GM12878 (cell line): Measurements from ENCODE around the gene LARGE1. TPM values are rescaled to one million over a fixed set of nuclear protein-coding genes. Genes with fewer than 3 reads are reported as not detected.
A peak's percentile ranks its signal among the peaks of the same experiment; 100 is the strongest.

Experiments
- ATAC-seq: fragments of 200-7000 bp; cut with Tn5 transposase; 3 replicates; pipeline ENCODE4 v1.9.1; 2020; ENCODE audit warnings: mild to moderate bottlenecking, moderate library complexity
- BruUV-seq: library from RNA; stranded (reverse); fragments of 400-500 nt; replicated peaks from 2 replicates; lab custom pipeline; 2021; lab: Mats Ljungman, UMichigan
- CTCF ChIA-PET: fragments of 300-600 bp; sonication (Branson Sonifier 250); formaldehyde crosslinking; extraction: SDS; loops from one replicate; lab custom pipeline; 2021; ENCODE audit warnings: inconsistent platforms; lab: Yijun Ruan, JAX
- POLR2A ChIA-PET: fragments of 350-600 bp; formaldehyde crosslinking; extraction: SDS; loops from one replicate; lab custom pipeline; 2021; ENCODE audit warnings: inconsistent platforms; lab: Charles Lee
- RAD21 ChIA-PET: fragments of 300-600 bp; sonication (Branson Sonifier 250); formaldehyde crosslinking; loops from one replicate; lab custom pipeline; 2023; ENCODE audit warnings: antibody characterized with exemption; ENCODE audit not compliant: unreplicated experiment; lab: Charles Lee
- SMC1A ChIA-PET: fragments of 300-600 bp; sonication (Branson Sonifier 250); formaldehyde crosslinking; loops from one replicate; lab custom pipeline; 2023; ENCODE audit not compliant: unreplicated experiment, uncharacterized antibody; lab: Charles Lee
- DNase-seq: peaks from one replicate; pipeline ENCODE4 v3.0.0-alpha.2; 2011; ENCODE audit warnings: low read depth, low spot score
- FAIRE-seq: peaks from 3 replicates; lab custom pipeline; 2011; peaks lifted over from hg19 to GRCh38; lab: Jason Lieb, UNC
- H2AFZ ChIP-seq: 2 replicates; pipeline ENCODE4 v1.6.0; 2011; ENCODE audit warnings: low read depth, low read length, control low read depth; ENCODE audit not compliant: control insufficient read depth
- H3K27ac ChIP-seq: 2 replicates; pipeline ENCODE4 v1.5.1; 2011; ENCODE audit warnings: control low read depth; ENCODE audit not compliant: control insufficient read depth, insufficient read depth
- H3K27me3 ChIP-seq, 2 experiments: replicated peaks in 1 of 2; 2 replicates each; pipeline versions ENCODE4 v1.6.0 to v1.6.1; 2011; ENCODE audit warnings: low read length in 1 of 2; ENCODE audit not compliant: control insufficient read depth in 2 of 2, insufficient read depth in 2 of 2
- H3K36me3 ChIP-seq, 2 experiments: 2 replicates each; pipeline ENCODE4 v1.5.1; 2011; ENCODE audit warnings: low read length in 1 of 2; ENCODE audit not compliant: control insufficient read depth in 2 of 2, insufficient read depth in 2 of 2
- H3K4me1 ChIP-seq: 2 replicates; pipeline ENCODE4 v1.6.1; 2011; ENCODE audit warnings: mild to moderate bottlenecking, low read length, moderate library complexity, mixed read lengths; ENCODE audit not compliant: control insufficient read depth, insufficient read depth
- H3K4me2 ChIP-seq: 2 replicates; pipeline ENCODE4 v1.6.0; 2011; ENCODE audit warnings: control low read depth; ENCODE audit not compliant: control insufficient read depth, insufficient read depth
- H3K4me3 ChIP-seq: fragments of 200-600 bp; sonication (generic); 2 replicates; pipeline ENCODE4 v1.5.1; 2016
- H3K79me2 ChIP-seq: 2 replicates; pipeline ENCODE4 v1.6.0; 2011; ENCODE audit warnings: low read length; ENCODE audit not compliant: control insufficient read depth, insufficient read depth
- H3K9ac ChIP-seq: 2 replicates; pipeline ENCODE4 v1.8.0; 2011; ENCODE audit warnings: low read length, control low read depth, mixed read lengths; ENCODE audit not compliant: control insufficient read depth, insufficient read depth
- H3K9me3 ChIP-seq: replicated peaks from 3 replicates; pipeline ENCODE4 v1.5.1; 2011; ENCODE audit warnings: mild to moderate bottlenecking, low read length; ENCODE audit not compliant: control insufficient read depth, insufficient read depth
- H4K20me1 ChIP-seq: 2 replicates; pipeline ENCODE4 v1.6.0; 2011; ENCODE audit not compliant: control insufficient read depth, insufficient read depth
- CBX3 ChIP-seq: fragments of 200-600 bp; sonication (generic); IDR thresholded peaks from 2 replicates; pipeline ENCODE4 v1.6.1; 2016; ENCODE audit warnings: low read depth, borderline replicate concordance
- CHD1 ChIP-seq: IDR thresholded peaks from 2 replicates; pipeline ENCODE4 v1.6.1; 2012; ENCODE audit warnings: low read depth, low read length, improper control_type of control experiment
- CHD2 ChIP-seq: IDR thresholded peaks from 2 replicates; pipeline ENCODE4 v1.6.1; 2011; ENCODE audit warnings: low read depth, low read length, improper control_type of control experiment, borderline replicate concordance
- CREB1 ChIP-seq: IDR thresholded peaks from 2 replicates; pipeline ENCODE4 v1.6.1; 2012; ENCODE audit warnings: low read depth, mild to moderate bottlenecking, inconsistent platforms
- EGR1 ChIP-seq, 2 experiments: IDR thresholded peaks; 1 replicate in 1 of 2; 2 replicates in 1 of 2; pipeline ENCODE4 v1.6.1; 2011 to 2012; ENCODE audit warnings: low read depth in 2 of 2, low read length in 2 of 2, borderline replicate concordance in 1 of 2, mild to moderate bottlenecking in 1 of 2, moderate library complexity in 1 of 2
- RB1 ChIP-seq: fragments of 450-650 bp; formaldehyde crosslinking; IDR thresholded peaks from 2 replicates; pipeline ENCODE4 v1.6.1; 2017; ENCODE audit warnings: mild to moderate bottlenecking, borderline replicate concordance
- STAT1 ChIP-seq: fragments of 450-650 bp; conservative IDR thresholded peaks from 2 replicates; pipeline ENCODE4 v1.6.1; 2014; ENCODE audit warnings: antibody characterized with exemption, mild to moderate bottlenecking
- TARDBP ChIP-seq: IDR thresholded peaks from 2 replicates; pipeline ENCODE4 v1.6.1; 2016; ENCODE audit warnings: borderline replicate concordance
- ZNF274 ChIP-seq: IDR thresholded peaks from one replicate; pipeline ENCODE4 v1.8.0; 2011; ENCODE audit not compliant: insufficient read length, insufficient read depth
- WGBS: methylation state at CpG from one replicate; pipeline ENCODE4 v1.1.6; 2016; ENCODE audit warnings: low lambda C conversion rate; ENCODE audit not compliant: insufficient replicate concordance, insufficient coverage; ENCODE audit errors: missing lambda C conversion rate; 5-methylcytosine and 5-hydroxymethylcytosine counted together
- in situ Hi-C: fragments of 300-500 bp; cut with MboI; formaldehyde crosslinking; loops from 9 replicates; pipeline ENCODE4 v1.14.3; 2018; ENCODE audit warnings: mixed read lengths
- intact Hi-C: fragments of 100-400 bp; cut with micrococcal nuclease; formaldehyde crosslinking; loops from one replicate; pipeline ENCODE4 v1.14.2; 2022; ENCODE audit not compliant: unreplicated experiment
- polyA plus RNA-seq, 11 experiments: library from polyadenylated mRNA; depleted of rRNA in 4 of 11; unstranded in 6 of 11; stranded (reverse) in 5 of 11; fragments of >200 nt; fragmentation: Nextera tagmentation in 4 of 11; fragmentation: Illumina TruSeq in 1 of 11; extraction: Ambion mirVana in 4 of 11; extraction: Trizol in 1 of 11; gene quantifications; 1 replicate in 1 of 11; 2 replicates in 10 of 11; pipeline versions ENCODE4 v1.2.1 to v1.2.3, GENCODE V29; 2011 to 2016; ENCODE audit warnings: inconsistent platforms in 2 of 11, missing spikeins in 2 of 11, low read depth in 1 of 11
- total RNA-seq, 4 experiments: library from RNA; depleted of rRNA in 3 of 4; stranded (reverse); fragments of >200 nt in 3 of 4; fragmentation: Illumina TruSeq in 1 of 4; extraction: Trizol in 1 of 4; gene quantifications; 2 replicates each; pipeline versions ENCODE4 v1.2.1 to v1.2.3, GENCODE V29; 2013 to 2021
- TF ChIP-seq, protein P1 (sequence below): fragments of 450-650 bp; formaldehyde crosslinking; IDR thresholded peaks from 2 replicates; pipeline ENCODE4 v1.5.0; 2022; ENCODE audit warnings: mild to moderate bottlenecking, missing genetic modification characterization

The LARGE1 gene
- total and polyA plus RNA-seq, 10 of the 15 experiments (the other 5 are each of a cell fraction or from before 2014, with no cell fraction given): 3.2 to 41.4 (median 17.3) TPM

DNA sequence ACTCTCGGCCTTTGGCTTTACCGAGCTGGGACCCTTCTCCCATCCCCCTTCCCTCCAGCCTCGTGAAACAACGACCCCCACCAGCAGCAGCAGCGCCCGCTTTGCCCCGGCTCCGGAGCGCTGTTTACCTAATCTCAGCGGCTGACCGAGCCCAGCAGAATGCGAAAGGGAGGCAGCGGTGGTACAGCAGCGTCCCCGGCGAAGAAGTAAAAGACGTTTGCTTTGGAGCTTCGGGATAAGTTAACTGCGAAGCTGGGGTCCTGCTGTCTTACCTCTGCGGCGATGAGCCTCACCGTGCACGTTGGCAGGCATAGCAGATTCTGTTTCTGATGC, 2.0 kb upstream of the LARGE1 start:
- H3K4me2 ChIP-seq: peak overlapping the region; percentile 100
- ChIA-PET POLR2A (interaction anchor here (0.8 to 1.6 kb wide), 2 partner anchors 621 to 623 kb away, joined by 4 to 5 read pairs; no protein-coding TSS in a partner anchor), RAD21 (interaction anchor here (1.0 to 3.3 kb wide), 11 partner anchors 9 to 1228 kb away, joined by 3 to 18 read pairs (median 5); no protein-coding TSS in a partner anchor), SMC1A (interaction anchor here (0.8 to 2.7 kb wide), 14 partner anchors 8 to 1309 kb away, joined by 3 to 13 read pairs (median 3); no protein-coding TSS in a partner anchor), CTCF (interaction anchor here (0.6 to 3.2 kb wide), 22 partner anchors 8 to 1309 kb away, joined by 3 to 17 read pairs (median 4); no protein-coding TSS in a partner anchor)
- H3K4me3 ChIP-seq: peak overlapping the region; percentile 93
- no peaks in the 10 kb centered on the region for H4K20me1 ChIP-seq
- peak; percentile 38 for FAIRE-seq
- H3K9me3 ChIP-seq: no peaks in the 10 kb centered on the region
- TF ChIP-seq CHD2 (0 out of 2 replicates have a peak, but pooled peaks have one; percentile 3), RB1 (no peak)
- DNase-seq: no peak
- intact Hi-C loops (loop anchor here (2.0 to 5.0 kb wide), 3 partner anchors 188 to 1235 kb away; no protein-coding TSS in a partner anchor), in situ Hi-C loops (loop anchor here (10.0 kb wide), 1 partner anchor 1222 kb away; no protein-coding TSS in a partner anchor)
- ATAC-seq: no peak
- H2AFZ ChIP-seq: peak overlapping the region; percentile 53
- H3K4me1 ChIP-seq: peaks cover 3% of the 10 kb centered on the region; the same call in 1 of the 2 replicates
- H3K79me2 ChIP-seq: peaks cover 25% of the 10 kb centered on the region
- no peak overlapping the region for H3K27ac ChIP-seq
- H3K9ac ChIP-seq: peak overlapping the region; percentile 41; the same call in 1 of the 2 replicates
- no peaks in the 10 kb centered on the region for H3K36me3 ChIP-seq
- BruUV-seq: no TSS peak
- 2% methylated on average over 23 of the region's 23 CpGs for WGBS
- peaks cover 0 to 1% of the 10 kb centered on the region in 2 experiments; a peak in 2 of 4 replicates for H3K27me3 ChIP-seq

DNA sequence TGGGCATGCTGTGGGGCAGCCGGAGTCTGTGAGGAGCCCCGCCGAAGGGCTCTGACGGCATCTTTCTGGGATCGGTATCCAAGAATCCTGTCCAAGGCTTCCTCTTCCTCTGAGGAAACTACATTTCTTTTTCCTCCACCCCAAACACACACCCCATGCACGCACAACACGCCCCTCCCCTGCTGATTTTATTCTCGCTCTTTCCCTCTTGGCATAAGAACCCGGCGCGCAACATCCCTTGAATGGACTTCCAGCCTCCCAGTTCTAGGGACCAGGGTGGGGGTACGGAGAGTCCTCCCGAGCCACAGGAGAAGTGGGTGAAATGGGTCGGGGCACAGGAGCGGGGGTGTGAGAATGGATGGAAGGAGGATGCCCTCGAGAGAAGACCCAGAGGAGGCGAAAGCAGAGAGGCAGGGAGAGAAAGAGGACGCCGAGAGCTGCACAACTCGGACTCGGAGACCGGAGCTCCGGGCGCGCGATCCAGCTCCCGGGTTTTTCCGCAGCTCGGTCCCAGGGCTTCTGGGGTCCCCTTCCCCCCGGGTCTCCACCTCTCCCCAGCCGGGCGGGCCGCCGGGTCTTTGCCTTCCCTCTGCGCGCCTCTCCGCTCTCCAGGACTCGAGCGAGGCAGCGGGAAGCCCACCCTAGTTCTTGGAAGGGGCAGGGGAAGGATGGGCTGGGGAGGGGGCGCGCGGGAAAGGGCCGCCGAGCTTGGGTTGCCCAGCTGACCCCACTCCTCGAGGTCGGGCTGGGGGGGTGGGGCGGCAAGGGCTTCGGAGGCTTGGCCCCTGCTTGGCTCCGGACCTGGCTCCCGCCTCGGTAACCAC, 1.5 kb upstream of the LARGE1 start:
- Histone ChIP-seq H3K79me2 (peaks cover 31% of the 10 kb centered on the region), H3K4me1 (peaks cover 3% of the 10 kb centered on the region; the same call in 1 of the 2 replicates), H3K9me3 (no peaks in the 10 kb centered on the region), H3K27ac (no peak overlapping the region), H2AFZ (peak overlapping the region; percentile 87), H3K4me3 (peak overlapping the region; percentile 93), H3K27me3 (peaks cover 0 to 1% of the 10 kb centered on the region in 2 experiments; a peak in 2 of 4 replicates), H4K20me1 (no peaks in the 10 kb centered on the region), H3K4me2 (peak overlapping the region; percentile 100), H3K36me3 (no peaks in the 10 kb centered on the region), H3K9ac (peak overlapping the region; percentile 65)
- ChIA-PET SMC1A (interaction anchor here (0.9 to 2.7 kb wide), 8 partner anchors 7 to 1101 kb away, joined by 3 to 13 read pairs (median 5); no protein-coding TSS in a partner anchor), CTCF (interaction anchor here (0.5 to 3.2 kb wide), 17 partner anchors 10 to 1309 kb away, joined by 3 to 17 read pairs (median 8); no protein-coding TSS in a partner anchor), RAD21 (interaction anchor here (0.7 to 3.3 kb wide), 10 partner anchors 10 to 1229 kb away, joined by 3 to 18 read pairs (median 6); no protein-coding TSS in a partner anchor), POLR2A (interaction anchor here (0.8 to 1.6 kb wide), 2 partner anchors 620 to 622 kb away, joined by 4 to 5 read pairs; no protein-coding TSS in a partner anchor)
- in situ Hi-C loops: loop anchor here (10.0 kb wide), 1 partner anchor 1223 kb away; no protein-coding TSS in a partner anchor
- intact Hi-C loops: loop anchor here (2.0 to 5.0 kb wide), 3 partner anchors 189 to 1236 kb away; no protein-coding TSS in a partner anchor
- ATAC-seq (peak; percentile 21), DNase-seq (no peak), FAIRE-seq (no peak)
- BruUV-seq: no TSS peak
- WGBS: 4% methylated on average over 43 of the region's 52 CpGs
- TF ChIP-seq CREB1 (no peak), ZNF274 (no peak), EGR1 (IDR thresholded peaks at IDR 0.05; ENCODE audit: borderline replicate concordance in 1 of 2, low read depth in 2 of 2, low read length in 2 of 2) (peak in 1 of 2 experiments; percentile 45; a peak in 1 of 3 replicates), TARDBP (0 out of 2 replicates have a peak, but pooled peaks have one; percentile 26), CBX3 (no peak), STAT1 (no peak), CHD1 (no peak)
- TF ChIP-seq, protein P1, sequence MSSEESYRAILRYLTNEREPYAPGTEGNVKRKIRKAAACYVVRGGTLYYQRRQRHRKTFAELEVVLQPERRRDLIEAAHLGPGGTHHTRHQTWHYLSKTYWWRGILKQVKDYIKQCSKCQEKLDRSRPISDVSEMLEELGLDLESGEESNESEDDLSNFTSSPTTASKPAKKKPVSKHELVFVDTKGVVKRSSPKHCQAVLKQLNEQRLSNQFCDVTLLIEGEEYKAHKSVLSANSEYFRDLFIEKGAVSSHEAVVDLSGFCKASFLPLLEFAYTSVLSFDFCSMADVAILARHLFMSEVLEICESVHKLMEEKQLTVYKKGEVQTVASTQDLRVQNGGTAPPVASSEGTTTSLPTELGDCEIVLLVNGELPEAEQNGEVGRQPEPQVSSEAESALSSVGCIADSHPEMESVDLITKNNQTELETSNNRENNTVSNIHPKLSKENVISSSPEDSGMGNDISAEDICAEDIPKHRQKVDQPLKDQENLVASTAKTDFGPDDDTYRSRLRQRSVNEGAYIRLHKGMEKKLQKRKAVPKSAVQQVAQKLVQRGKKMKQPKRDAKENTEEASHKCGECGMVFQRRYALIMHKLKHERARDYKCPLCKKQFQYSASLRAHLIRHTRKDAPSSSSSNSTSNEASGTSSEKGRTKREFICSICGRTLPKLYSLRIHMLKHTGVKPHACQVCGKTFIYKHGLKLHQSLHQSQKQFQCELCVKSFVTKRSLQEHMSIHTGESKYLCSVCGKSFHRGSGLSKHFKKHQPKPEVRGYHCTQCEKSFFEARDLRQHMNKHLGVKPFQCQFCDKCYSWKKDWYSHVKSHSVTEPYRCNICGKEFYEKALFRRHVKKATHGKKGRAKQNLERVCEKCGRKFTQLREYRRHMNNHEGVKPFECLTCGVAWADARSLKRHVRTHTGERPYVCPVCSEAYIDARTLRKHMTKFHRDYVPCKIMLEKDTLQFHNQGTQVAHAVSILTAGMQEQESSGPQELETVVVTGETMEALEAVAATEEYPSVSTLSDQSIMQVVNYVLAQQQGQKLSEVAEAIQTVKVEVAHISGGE (CRISPR knock-in tag): no peak
